SK-N-MC (cell line): ENCODE data around the gene JPT2.
"Not testable (repeated sequence)": the region's sequence is repeated elsewhere in the genome, so short reads cannot be mapped to it uniquely, and the experiment has no call there.

Source experiments
- DNase-seq: peaks from one replicate; pipeline ENCODE4 v3.0.0-alpha.2; 2011; ENCODE audit warnings: low read depth, low spot score
- H3K27ac ChIP-seq: fragments of 200-600 bp; sonication (generic); 2 replicates; pipeline ENCODE4 v1.5.1; 2016; ENCODE audit warnings: mixed run types
- H3K36me3 ChIP-seq: fragments of 200-600 bp; sonication (generic); 2 replicates; pipeline ENCODE4 v1.6.1; 2017; ENCODE audit warnings: antibody characterized with exemption, low read length, mixed read lengths; ENCODE audit not compliant: insufficient read depth
- H3K4me3 ChIP-seq: fragments of 200-600 bp; sonication (generic); 2 replicates; pipeline ENCODE4 v1.5.1; 2016
- H3K9ac ChIP-seq: fragments of 200-600 bp; sonication (generic); 2 replicates; pipeline ENCODE4 v1.8.0; 2017; ENCODE audit warnings: mixed run types, mixed read lengths; ENCODE audit not compliant: insufficient read length
- H3K9me3 ChIP-seq: fragments of 200-600 bp; sonication (generic); 2 replicates; pipeline ENCODE4 v1.6.1; 2017; ENCODE audit warnings: low read depth, mild to moderate bottlenecking, antibody characterized with exemption, low read length, moderate library complexity, mixed read lengths
- EZH2 ChIP-seq: fragments of 200-600 bp; sonication (generic); IDR thresholded peaks from one replicate; pipeline ENCODE4 v1.6.1; 2017; ENCODE audit warnings: antibody characterized with exemption
- FOXP2 ChIP-seq: optimal IDR thresholded peaks from 2 replicates; pipeline ENCODE3; 2011; ENCODE audit warnings: mild to moderate bottlenecking, moderate library complexity; ENCODE audit not compliant: insufficient read depth; ENCODE audit errors: extremely low read length, control extremely low read depth
- POLR2AphosphoS5 ChIP-seq: IDR thresholded peaks from 2 replicates; pipeline ENCODE4 v1.6.1; 2012; ENCODE audit warnings: mild to moderate bottlenecking, low read depth, low read length, borderline replicate concordance

JPT2 gene

DNA sequence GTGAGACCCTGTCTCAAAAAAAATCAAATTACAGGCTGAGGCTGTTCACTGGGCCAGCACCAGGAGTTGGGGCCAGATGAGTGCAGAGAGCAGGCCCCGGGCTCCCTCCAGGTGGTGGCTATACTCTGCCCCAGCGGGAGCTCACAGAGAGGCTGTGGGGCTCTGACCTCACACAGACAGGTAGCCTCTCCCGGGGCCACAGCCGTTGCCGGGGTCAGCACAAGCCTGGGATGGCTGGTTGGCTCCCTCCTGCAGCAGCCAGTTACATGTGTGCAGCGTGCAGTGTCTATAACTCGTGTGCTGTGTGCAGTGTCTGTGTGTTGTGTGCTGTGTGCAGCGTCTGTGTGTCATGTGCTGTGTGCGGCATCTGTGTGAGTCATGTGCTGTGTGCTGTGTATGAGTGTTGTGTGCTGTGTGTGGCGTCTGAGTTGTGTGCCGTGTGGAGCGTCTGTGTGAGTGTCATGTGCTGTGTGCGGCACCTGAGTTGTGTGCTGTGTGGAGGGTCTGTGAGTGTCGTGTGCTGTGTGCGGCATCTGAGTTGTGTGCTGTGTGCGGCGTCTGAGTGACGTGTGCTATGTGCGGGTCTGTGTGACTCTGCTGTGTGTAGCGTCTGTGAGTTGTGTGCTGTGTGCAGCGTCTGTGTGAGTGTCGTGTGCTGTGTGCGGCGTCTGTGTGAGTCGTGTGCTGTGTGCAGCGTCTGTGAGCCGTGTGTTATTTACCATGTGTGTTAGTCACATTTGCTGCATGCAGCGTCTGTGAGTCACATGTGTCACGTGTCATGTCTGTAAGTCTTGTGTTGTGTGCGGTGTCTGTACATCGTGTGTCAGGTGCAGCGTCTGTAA is 48.8 kb downstream of the JPT2 start:
- Histone ChIP-seq H3K36me3 (no peaks in the 10 kb centered on the region; the same call in 1 of the 2 replicates), H3K9ac (no peak overlapping the region), H3K4me3 (no peak overlapping the region), H3K27ac (no peak overlapping the region), H3K9me3 (no peaks in the 10 kb centered on the region)
- TF ChIP-seq EZH2: no peak
- no peak for TF ChIP-seq FOXP2
- TF ChIP-seq POLR2AphosphoS5: no peak
- no peak for DNase-seq

DNA sequence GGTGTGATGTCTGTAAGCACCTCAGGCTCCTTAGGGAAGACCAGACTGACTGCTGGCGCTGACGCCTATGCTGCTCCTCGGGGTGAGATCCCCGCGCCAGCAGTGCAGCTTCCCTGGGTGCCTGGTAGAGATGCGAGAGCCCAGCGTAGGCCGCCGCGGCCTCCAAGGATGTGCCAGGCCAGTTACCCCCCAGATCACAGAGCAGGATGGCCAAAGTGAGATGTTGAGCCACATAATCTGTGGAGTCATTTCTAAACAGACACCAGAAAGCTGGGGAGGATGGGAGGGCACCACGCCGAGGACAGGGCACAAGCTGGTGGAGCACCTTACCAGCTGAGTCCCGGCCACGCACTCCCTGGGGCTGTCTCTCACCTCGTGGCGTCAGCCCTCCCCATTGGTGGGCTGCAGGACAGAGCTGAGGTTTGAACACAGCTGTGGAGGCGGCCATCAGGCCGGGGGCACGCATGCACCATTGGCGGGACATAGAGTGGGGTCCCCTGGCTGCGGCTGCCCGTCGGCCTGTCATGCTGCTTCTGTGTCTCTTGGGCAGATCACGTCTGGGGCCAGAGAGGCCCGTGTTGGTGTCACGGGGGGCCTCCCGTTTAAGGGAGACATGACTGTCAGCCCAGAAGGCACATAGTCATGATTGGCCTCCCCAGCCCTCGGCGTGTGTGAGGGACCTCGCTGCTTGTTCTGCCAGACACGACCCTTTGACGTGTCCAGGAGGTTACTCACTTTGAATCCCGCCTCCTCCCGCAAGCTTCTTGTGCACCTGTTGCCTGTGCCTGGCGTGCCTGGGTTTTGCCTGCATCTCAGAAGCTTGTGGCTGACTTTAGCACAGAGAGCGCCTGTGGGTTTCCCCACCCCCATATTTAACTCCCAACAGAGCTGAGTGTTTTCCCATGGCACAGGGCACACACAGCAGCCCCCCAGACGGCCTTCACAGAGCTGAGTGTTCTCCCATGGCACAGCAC is 49.9 kb downstream of the JPT2 start:
- no peaks in the 10 kb centered on the region for H3K9me3 ChIP-seq
- H3K27ac ChIP-seq: no peak overlapping the region
- DNase-seq: no peak
- no peak for TF ChIP-seq POLR2AphosphoS5
- TF ChIP-seq FOXP2: no peak
- TF ChIP-seq EZH2: no peak
- no peak overlapping the region for H3K9ac ChIP-seq
- no peak overlapping the region for H3K4me3 ChIP-seq
- H3K36me3 ChIP-seq: no peaks in the 10 kb centered on the region; the same call in 1 of the 2 replicates

DNA sequence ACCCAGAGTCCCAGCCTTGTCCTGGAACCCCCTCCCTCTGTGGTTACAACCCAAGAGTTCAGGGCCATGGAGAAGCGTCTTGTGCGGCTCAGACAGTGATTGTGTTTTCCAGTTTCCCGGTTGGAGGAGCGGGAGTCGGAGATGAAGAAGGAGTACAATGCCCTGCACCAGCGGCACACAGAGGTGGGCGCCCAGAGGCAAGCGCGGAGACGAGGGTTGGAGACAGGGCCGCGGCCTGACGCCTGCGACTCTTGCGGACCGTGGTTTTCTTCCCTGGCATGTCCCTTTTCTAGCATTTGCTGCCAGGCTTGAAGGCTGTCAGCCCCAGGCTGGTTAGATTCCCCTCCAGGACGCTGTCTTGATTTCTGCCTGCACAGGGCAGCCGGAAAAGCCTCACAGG is 50.9 kb downstream of the JPT2 start:
- no peak for DNase-seq
- H3K4me3 ChIP-seq: no peak overlapping the region
- no peak overlapping the region for H3K9ac ChIP-seq
- H3K36me3 ChIP-seq: no peaks in the 10 kb centered on the region; the same call in 1 of the 2 replicates
- H3K9me3 ChIP-seq: no peaks in the 10 kb centered on the region
- TF ChIP-seq FOXP2: no peak
- TF ChIP-seq POLR2AphosphoS5: no peak
- TF ChIP-seq EZH2: no peak
- H3K27ac ChIP-seq: no peak overlapping the region

DNA sequence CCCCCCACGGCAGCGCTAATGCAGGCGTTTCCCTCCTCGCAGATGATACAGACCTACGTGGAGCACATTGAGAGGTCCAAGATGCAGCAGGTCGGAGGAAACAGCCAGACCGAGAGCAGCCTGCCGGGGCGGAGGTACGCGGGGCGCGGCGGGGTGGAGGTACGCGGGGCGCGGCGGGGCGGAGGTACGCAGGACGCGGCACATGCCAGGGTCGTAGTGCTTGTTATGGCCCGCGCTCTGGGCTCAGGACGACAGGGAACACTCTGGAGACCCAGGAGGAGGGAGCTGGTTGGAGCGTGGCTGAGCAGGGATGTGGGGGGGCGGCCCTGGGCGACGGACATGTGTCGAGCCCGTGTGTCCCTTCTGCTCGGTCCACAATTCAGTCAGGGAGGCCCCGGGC is 51.4 kb downstream of the JPT2 start:
- DNase-seq: no peak
- no peak overlapping the region for H3K27ac ChIP-seq
- no peak overlapping the region for H3K9ac ChIP-seq
- H3K36me3 ChIP-seq: no peaks in the 10 kb centered on the region; the same call in 1 of the 2 replicates
- H3K4me3 ChIP-seq: no peak overlapping the region
- TF ChIP-seq EZH2 (no peak), FOXP2 (no peak), POLR2AphosphoS5 (no peak)
- no peaks in the 10 kb centered on the region for H3K9me3 ChIP-seq

DNA sequence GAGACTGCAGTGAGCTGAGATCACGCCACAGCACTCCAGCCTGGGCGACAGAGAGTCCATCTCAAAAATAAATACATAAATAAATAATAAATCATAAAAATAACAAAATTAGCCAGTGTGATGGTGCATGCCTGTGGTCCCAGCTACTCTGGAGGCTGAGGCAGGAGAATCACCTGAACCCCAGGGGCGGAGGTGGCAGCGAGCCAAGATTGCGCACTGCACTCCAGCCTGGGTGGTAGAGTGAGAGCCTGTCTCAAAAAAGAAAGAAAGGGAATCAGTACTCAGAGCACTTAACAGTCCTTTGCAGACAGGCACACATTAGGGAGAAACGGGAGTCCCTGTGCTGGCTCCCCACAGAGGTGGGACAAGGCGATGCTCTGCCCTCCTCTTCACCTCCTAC is 53.0 kb downstream of the JPT2 start:
- H3K9ac ChIP-seq: no peak overlapping the region
- no peak for TF ChIP-seq FOXP2
- TF ChIP-seq EZH2: no peak
- no peak for TF ChIP-seq POLR2AphosphoS5
- no peak overlapping the region for H3K4me3 ChIP-seq
- no peak overlapping the region for H3K27ac ChIP-seq
- DNase-seq: no peak
- H3K36me3 ChIP-seq: no peaks in the 10 kb centered on the region; the same call in 1 of the 2 replicates
- H3K9me3 ChIP-seq: no peaks in the 10 kb centered on the region

DNA sequence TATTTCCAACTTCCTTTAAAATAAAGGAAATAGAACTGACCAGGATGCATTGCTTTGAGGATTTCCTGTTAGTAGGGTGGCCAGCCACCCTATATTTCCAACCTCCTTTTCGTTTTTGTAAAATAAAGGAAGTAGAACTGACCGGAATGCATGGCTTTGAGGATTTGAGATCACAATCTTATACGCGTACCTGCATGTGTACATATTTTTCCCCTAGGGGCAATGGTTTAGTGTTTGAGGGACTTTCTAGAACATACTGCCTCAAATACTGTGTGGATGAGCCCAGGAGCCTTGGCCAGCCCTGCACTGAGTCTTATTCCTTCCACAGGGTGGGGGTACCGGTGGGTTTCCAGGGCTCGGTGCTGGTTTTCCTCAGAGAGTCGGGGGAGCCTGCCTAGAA is 53.5 kb downstream of the JPT2 start:
- Histone ChIP-seq H3K4me3 (no peak overlapping the region), H3K36me3 (no peaks in the 10 kb centered on the region; the same call in 1 of the 2 replicates), H3K27ac (no peak overlapping the region), H3K9ac (no peak overlapping the region), H3K9me3 (no peaks in the 10 kb centered on the region)
- DNase-seq: no peak
- TF ChIP-seq POLR2AphosphoS5 (no peak), FOXP2 (no peak), EZH2 (no peak)

DNA sequence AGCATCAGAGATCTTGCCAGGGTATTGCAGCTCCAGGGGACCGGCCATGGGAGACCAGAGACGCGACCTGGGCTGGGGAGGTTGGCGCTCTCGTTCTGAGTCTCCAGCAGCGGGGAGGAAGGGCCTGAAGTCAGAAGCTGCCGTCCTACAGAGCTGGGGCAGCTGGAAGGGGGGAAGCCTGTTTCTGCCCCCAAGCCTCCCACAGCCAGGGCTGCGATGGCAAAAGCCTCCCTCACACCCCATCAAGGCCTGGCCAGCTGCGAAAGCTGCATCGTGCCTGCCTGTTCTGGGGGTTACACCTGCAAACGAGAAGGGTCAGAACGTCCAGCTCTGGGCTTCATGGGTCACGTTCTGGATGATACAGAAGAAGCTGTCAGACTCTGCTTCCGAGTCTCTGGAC is 54.0 kb downstream of the JPT2 start:
- H3K9me3 ChIP-seq: no peaks in the 10 kb centered on the region
- H3K9ac ChIP-seq: no peak overlapping the region
- no peaks in the 10 kb centered on the region; the same call in 1 of the 2 replicates for H3K36me3 ChIP-seq
- TF ChIP-seq EZH2: no peak
- TF ChIP-seq FOXP2: no peak
- no peak for TF ChIP-seq POLR2AphosphoS5
- DNase-seq: no peak
- no peak overlapping the region for H3K4me3 ChIP-seq
- H3K27ac ChIP-seq: no peak overlapping the region

DNA sequence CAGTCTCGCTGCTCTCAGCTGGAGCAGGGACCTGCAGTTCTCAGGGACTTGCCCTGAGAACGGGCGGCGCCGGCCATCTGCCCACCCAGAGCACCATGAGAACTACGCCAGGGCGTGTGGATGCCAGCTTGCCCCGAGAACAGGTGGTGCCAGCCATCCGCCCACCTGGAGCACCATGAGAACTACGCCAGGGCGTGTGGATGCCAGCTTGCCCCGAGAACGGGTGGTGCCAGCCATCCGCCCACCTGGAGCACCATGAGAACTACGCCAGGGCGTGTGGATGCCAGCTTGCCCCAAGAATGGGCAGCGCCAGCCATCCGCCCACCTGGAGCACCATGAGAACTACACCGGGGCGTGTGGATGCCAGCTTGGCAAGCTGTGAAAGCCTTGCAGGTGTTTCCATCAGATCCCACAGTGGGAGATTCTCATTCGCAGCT is 54.5 kb downstream of the JPT2 start:
- H3K4me3 ChIP-seq, H3K9me3 ChIP-seq, DNase-seq, H3K36me3 ChIP-seq, H3K9ac ChIP-seq, H3K27ac ChIP-seq: not testable (repeated sequence)
